ENCODE data around the gene SYNPO. TPM values are rescaled to one million over a fixed set of nuclear protein-coding genes. Genes with fewer than 3 reads are reported as not detected.

The SYNPO gene
- total RNA-seq, 1 donor from 2014 or later: 17.8 TPM

DNA sequence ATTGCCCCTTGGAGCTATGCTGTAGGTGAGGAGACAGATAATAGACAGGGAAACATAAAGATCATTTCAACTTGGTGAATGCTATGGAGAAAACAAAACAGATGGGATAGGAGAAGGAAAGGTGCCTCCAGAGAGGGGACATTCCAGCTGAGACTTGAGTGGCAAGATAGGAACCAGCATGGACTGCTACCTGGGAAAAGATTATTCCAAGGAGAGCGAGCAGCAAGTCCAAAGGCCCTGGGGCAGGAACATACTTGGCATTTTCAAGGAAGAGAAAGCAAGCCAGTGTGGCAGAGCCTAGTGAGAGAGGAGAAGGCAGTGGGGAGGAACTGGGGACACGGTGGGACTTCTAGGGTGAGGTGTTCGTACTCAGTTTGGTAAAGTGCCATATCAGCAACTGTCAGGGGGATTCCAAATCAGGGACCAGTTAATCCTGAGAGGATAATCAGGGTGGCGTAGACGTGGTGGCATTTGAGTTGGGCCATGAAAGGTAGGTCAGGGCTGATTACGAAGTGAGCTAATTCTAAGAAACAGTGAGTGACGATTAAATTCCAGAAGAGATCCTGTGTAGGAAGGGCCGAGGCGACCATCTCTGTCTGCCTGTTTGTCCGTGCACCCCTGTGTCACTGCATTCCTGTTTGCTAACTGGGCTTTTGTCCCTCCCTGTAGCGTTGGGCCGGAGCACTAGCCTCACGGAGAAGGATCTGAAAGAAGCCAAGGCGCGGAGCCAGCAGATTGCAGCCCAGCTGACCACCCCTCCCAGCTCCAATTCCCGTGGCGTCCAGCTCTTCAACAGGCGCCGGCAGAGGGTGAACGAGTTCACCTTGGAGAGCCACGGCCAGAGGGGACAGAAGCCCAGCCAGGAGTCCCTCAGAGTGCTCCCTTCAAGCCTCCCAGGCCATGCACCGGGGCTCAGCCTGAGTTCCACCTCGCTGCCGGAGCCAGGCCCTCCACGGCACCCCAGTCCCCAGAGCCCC, 7.1 kb downstream of the SYNPO start:
- peaks cover 33% of the 10 kb centered on the region for H3K4me1 Mint-ChIP-seq (ENCODE audit: unreplicated experiment)

DNA sequence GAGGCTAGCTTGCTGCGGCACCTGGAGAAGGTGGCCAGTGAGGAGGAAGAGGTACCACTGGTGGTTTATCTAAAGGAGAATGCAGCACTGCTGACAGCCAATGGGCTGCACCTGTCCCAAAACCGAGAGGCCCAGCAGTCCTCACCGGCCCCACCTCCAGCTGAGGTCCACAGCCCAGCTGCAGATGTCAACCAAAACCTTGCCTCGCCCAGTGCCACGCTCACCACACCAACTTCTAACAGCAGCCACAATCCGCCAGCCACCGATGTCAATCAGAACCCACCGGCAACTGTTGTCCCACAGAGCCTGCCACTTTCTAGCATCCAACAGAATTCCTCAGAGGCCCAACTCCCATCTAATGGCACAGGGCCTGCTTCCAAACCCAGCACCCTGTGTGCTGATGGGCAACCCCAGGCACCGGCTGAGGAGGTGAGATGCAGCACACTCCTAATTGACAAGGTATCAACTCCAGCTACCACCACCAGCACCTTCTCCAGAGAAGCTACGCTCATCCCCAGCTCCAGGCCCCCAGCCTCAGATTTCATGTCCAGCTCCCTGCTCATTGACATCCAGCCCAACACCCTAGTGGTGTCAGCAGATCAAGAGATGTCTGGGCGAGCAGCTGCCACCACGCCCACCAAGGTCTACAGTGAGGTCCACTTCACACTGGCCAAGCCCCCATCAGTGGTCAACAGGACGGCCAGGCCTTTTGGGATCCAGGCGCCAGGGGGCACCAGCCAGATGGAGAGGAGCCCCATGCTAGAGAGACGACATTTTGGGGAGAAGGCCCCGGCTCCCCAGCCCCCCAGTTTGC, 8.0 kb downstream of the SYNPO start:
- Mint-ChIP-seq H3K36me3 (ENCODE audit: unreplicated experiment) (peaks cover 26% of the 10 kb centered on the region), H3K4me1 (ENCODE audit: unreplicated experiment) (peaks cover 33% of the 10 kb centered on the region), H3K27ac (ENCODE audit: unreplicated experiment) (no peak overlapping the region), H3K4me3 (ENCODE audit: unreplicated experiment) (no peak overlapping the region), H3K9me3 (ENCODE audit: unreplicated experiment) (no peaks in the 10 kb centered on the region), H3K27me3 (ENCODE audit: unreplicated experiment) (no peaks in the 10 kb centered on the region)
- TF ChIP-seq, protein P1, sequence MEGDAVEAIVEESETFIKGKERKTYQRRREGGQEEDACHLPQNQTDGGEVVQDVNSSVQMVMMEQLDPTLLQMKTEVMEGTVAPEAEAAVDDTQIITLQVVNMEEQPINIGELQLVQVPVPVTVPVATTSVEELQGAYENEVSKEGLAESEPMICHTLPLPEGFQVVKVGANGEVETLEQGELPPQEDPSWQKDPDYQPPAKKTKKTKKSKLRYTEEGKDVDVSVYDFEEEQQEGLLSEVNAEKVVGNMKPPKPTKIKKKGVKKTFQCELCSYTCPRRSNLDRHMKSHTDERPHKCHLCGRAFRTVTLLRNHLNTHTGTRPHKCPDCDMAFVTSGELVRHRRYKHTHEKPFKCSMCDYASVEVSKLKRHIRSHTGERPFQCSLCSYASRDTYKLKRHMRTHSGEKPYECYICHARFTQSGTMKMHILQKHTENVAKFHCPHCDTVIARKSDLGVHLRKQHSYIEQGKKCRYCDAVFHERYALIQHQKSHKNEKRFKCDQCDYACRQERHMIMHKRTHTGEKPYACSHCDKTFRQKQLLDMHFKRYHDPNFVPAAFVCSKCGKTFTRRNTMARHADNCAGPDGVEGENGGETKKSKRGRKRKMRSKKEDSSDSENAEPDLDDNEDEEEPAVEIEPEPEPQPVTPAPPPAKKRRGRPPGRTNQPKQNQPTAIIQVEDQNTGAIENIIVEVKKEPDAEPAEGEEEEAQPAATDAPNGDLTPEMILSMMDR (IDR thresholded peaks at IDR 0.05): no peak
- DNase-seq (ENCODE audit: extremely low spot score, unreplicated experiment): no peak

More for the DNA sequence above, 7.1 kb downstream of the SYNPO start:
- H3K27me3 Mint-ChIP-seq (ENCODE audit: unreplicated experiment): no peaks in the 10 kb centered on the region
- DNase-seq (ENCODE audit: extremely low spot score, unreplicated experiment): no peak
- TF ChIP-seq, protein P1 (IDR thresholded peaks at IDR 0.05): no peak
- no peak overlapping the region for H3K27ac Mint-ChIP-seq (ENCODE audit: unreplicated experiment)
- peaks cover 26% of the 10 kb centered on the region for H3K36me3 Mint-ChIP-seq (ENCODE audit: unreplicated experiment)
- H3K4me3 Mint-ChIP-seq (ENCODE audit: unreplicated experiment): no peak overlapping the region
- no peaks in the 10 kb centered on the region for H3K9me3 Mint-ChIP-seq (ENCODE audit: unreplicated experiment)

DNA sequence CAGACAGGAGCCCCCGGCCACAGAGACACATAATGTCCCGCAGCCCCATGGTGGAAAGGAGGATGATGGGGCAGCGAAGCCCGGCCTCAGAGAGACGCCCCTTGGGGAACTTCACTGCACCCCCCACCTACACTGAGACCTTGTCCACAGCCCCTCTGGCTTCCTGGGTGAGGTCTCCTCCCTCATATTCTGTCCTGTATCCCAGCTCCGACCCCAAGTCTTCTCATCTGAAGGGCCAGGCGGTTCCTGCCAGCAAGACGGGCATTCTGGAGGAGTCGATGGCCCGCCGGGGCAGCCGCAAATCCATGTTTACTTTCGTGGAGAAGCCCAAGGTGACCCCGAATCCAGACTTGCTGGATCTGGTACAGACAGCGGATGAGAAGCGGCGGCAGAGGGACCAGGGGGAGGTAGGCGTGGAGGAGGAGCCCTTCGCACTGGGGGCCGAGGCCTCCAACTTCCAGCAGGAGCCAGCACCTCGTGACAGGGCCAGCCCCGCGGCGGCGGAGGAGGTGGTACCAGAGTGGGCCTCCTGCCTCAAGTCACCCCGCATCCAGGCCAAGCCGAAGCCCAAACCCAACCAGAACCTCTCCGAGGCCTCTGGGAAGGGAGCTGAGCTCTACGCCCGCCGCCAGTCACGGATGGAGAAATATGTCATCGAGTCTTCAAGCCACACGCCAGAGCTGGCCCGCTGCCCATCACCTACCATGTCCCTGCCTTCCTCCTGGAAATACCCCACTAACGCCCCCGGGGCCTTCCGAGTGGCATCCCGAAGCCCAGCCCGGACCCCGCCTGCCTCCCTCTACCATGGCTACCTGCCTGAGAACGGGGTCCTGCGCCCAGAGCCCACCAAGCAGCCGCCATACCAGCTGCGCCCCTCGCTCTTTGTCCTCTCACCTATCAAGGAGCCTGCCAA, 8.9 kb downstream of the SYNPO start:
- Mint-ChIP-seq H3K27ac (ENCODE audit: unreplicated experiment) (no peak overlapping the region), H3K4me1 (ENCODE audit: unreplicated experiment) (peaks cover 31% of the 10 kb centered on the region), H3K36me3 (ENCODE audit: unreplicated experiment) (peaks cover 26% of the 10 kb centered on the region), H3K9me3 (ENCODE audit: unreplicated experiment) (no peaks in the 10 kb centered on the region), H3K27me3 (ENCODE audit: unreplicated experiment) (no peaks in the 10 kb centered on the region), H3K4me3 (ENCODE audit: unreplicated experiment) (no peak overlapping the region)
- no peak for DNase-seq (ENCODE audit: extremely low spot score, unreplicated experiment)
- TF ChIP-seq, protein P1 (IDR thresholded peaks at IDR 0.05): no peak

DNA sequence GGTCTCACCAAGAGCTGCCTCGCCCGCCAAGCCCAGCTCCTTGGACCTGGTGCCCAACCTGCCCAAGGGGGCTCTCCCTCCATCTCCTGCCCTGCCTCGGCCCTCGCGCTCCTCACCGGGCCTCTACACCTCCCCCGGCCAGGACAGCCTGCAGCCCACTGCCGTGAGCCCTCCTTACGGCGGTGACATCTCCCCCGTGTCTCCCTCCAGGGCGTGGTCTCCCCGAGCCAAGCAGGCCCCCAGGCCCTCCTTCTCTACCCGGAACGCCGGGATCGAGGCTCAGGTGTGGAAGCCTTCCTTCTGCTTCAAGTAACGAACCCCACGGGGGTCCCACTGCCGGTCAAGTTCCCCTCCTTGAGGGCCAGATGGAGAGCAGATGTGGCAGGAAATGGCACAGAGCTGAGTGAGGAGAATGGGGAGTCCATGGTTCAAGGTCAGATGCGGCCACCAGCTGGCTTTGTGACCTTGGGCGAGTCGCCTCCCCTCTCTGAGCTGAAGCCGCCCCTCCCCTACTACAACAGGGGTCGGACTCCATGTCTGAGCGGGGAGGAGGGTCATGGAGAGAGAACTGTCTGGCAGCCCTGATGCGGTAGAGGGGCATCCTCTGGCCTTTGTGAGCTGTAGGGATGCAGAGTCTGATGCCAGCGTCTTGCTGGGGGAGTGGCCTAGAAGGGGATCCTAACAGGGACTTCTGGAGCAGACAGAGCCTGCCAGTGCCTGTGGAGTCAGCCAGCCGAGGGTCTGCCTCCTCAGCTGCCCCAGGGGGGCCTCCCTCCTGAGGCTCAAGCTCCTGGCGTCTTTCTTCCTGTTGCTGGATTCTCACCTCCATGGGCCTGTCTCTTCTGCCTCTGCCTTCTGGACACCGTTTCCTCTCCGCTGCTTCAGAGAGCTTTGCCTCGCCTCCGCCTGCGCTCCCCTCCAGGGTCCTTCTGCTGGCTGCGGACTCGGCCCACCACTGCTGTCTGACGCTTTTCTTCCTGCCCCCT, 9.9 kb downstream of the SYNPO start:
- no peak for DNase-seq (ENCODE audit: extremely low spot score, unreplicated experiment)
- Mint-ChIP-seq H3K4me3 (ENCODE audit: unreplicated experiment) (no peak overlapping the region), H3K9me3 (ENCODE audit: unreplicated experiment) (no peaks in the 10 kb centered on the region), H3K27me3 (ENCODE audit: unreplicated experiment) (no peaks in the 10 kb centered on the region), H3K4me1 (ENCODE audit: unreplicated experiment) (peaks cover 22% of the 10 kb centered on the region), H3K27ac (ENCODE audit: unreplicated experiment) (no peak overlapping the region), H3K36me3 (ENCODE audit: unreplicated experiment) (peaks cover 26% of the 10 kb centered on the region)
- TF ChIP-seq, protein P1 (IDR thresholded peaks at IDR 0.05): no peak
